LNCaP clone FGC (cell line): ENCODE measurements around the gene BCL2L1.
"Not testable (repeated sequence)": the region's sequence is repeated elsewhere in the genome, so short reads cannot be mapped to it uniquely, and the experiment has no call there.

Source experiments
- DNase-seq: peaks from one replicate; pipeline ENCODE4 v3.0.0-alpha.2; 2011; ENCODE audit warnings: low read depth
- H3K4me3 ChIP-seq: 2 replicates; pipeline ENCODE4 v1.5.1; 2011; ENCODE audit warnings: mild to moderate bottlenecking, low read depth, low read length, control low read depth
- TF ChIP-seq, protein P1 (sequence below): IDR thresholded peaks from 2 replicates; pipeline ENCODE4 v1.5.1; 2012; ENCODE audit warnings: mild to moderate bottlenecking; ENCODE audit not compliant: control insufficient read depth, insufficient read depth; ENCODE audit errors: extremely low read depth

The BCL2L1 gene

DNA sequence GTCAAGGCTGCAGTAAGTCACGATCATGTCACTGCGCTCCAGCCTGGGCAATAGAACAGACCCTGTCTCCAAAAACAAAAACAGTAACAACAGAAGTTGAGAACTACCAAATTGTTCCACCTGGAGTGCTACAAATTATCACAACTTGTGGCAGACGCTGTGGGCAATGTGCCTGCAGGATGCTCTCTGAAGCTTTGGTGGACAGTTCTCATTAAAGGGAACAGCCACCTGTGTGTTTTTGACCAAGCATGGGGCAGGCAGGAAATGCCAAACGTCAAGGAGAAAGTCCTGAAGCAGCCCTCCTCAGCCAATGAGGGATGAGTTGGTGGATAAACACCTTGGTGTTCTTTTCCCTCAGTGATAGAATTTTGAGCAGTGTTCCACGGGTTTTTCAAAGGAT lies 69.1 kb downstream of the BCL2L1 start:
- TF ChIP-seq, protein P1, sequence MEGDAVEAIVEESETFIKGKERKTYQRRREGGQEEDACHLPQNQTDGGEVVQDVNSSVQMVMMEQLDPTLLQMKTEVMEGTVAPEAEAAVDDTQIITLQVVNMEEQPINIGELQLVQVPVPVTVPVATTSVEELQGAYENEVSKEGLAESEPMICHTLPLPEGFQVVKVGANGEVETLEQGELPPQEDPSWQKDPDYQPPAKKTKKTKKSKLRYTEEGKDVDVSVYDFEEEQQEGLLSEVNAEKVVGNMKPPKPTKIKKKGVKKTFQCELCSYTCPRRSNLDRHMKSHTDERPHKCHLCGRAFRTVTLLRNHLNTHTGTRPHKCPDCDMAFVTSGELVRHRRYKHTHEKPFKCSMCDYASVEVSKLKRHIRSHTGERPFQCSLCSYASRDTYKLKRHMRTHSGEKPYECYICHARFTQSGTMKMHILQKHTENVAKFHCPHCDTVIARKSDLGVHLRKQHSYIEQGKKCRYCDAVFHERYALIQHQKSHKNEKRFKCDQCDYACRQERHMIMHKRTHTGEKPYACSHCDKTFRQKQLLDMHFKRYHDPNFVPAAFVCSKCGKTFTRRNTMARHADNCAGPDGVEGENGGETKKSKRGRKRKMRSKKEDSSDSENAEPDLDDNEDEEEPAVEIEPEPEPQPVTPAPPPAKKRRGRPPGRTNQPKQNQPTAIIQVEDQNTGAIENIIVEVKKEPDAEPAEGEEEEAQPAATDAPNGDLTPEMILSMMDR, result no peak
- DNase-seq, result no peak
- H3K4me3 ChIP-seq, result no peak overlapping the region

DNA sequence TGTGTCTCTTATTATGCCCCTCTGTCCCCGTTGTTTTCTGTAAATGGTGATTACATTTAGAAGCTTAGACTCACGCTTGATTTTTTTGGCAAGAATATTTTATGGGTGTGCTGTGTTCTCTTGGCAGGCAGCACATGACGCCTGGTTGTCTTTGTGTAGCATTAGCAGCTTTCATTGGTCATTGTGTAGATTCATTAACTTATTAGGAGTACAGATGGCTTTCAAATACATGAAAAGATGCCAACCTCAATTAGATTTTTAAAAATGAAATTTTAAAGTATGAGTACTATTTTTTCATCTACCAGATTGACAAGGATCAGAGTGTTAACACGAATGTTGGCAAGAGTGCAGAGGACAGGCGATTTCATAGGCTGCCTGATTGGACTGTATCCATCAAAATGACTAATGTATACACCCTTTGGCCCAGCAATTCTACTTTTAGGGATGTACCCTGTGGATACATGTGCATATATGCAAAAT lies 69.7 kb downstream of the BCL2L1 start:
- no peak overlapping the region for H3K4me3 ChIP-seq
- peak; percentile 79 for DNase-seq
- TF ChIP-seq, protein P1, result no peak

GRCh38 chr20:31648104-31648503 lies 74.6 kb downstream of the BCL2L1 start:
- not testable (repeated sequence) for H3K4me3 ChIP-seq, DNase-seq

- no peak overlapping the region for H3K4me3 ChIP-seq
- no peak for DNase-seq
- TF ChIP-seq, protein P1, result no peak
These were observed 78.0 kb downstream of the BCL2L1 start for GRCh38 chr20:31644701-31645100.

DNA sequence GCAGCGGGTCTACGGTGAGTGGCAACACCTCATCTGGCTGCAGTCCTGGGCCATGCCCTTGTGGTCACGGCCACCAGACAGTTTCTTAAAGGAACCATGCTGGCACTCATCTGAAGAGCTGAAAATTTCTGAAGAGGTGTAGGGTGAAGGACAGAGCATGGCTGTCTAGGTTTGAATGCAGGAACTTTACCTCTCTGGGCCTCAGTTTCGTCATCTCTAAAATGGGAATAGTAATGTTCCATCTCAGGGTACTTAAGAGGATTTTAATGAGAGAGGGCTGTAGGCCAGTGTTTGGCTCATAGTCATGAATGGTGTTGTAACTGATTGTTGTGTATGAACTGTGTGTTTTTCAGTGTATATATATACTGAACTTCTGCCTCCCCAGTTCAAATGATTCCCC lies 79.1 kb downstream of the BCL2L1 start:
- TF ChIP-seq, protein P1, result no peak

DNA sequence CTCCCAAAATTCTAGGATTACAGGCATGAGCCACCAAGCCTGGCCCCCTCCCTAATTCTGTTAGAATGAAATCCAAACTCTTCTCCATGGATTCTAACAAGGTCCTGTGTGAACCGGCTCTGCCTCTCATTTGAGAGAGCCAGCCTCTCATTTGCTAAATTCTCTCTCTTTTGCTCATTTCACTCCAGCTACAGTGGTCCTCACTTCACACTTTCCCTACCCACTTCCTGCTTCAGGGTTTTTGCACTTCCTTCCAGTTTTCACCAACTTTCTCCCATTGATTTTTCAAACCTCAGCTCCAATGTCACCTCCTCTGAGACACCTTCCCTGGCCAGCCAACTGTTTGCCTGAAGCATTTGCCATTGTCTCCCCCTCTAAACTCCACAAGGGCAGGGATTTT lies 79.8 kb downstream of the BCL2L1 start:
- no peak overlapping the region for H3K4me3 ChIP-seq
- TF ChIP-seq, protein P1, result no peak
- DNase-seq, result no peak

More for the DNA sequence above, 79.1 kb downstream of the BCL2L1 start:
- no peak overlapping the region for H3K4me3 ChIP-seq
- DNase-seq, result no peak

DNA sequence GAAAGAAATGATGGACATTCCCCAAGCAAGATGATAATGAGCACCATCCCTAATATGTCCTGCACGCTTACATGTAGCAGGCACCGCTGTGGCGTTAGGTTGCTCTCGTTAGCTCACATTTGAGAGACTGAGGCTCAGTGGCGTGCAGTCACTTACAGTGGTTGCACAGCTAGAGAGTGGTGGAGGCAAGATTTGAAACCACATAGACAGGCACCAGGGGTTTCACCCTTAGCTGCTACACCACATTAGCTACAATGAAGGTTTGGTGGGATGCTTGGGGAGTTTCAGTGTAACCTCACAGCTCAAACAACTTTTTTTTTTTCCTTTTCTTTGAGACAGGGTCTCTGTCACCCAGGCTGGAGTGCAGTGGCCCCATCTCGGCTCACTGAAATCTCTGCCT lies 81.3 kb downstream of the BCL2L1 start:
- no peak for DNase-seq
- no peak overlapping the region for H3K4me3 ChIP-seq
- TF ChIP-seq, protein P1, result no peak
